Nephron (organoid): ENCODE data around the gene TUBB1.

Experiments used
- H3K27ac Mint-ChIP-seq, 3 experiments: 2 replicates each; pipeline ENCODE4 v1.8.0; 2020; ENCODE audit warnings: mixed read lengths in 3 of 3, mild to moderate bottlenecking in 2 of 3, moderate library complexity in 1 of 3
- H3K27me3 Mint-ChIP-seq: 2 replicates; pipeline ENCODE4 v1.8.0; 2021; ENCODE audit warnings: low read depth, mild to moderate bottlenecking, moderate library complexity, mixed read lengths
- H3K36me3 Mint-ChIP-seq: 2 replicates; pipeline ENCODE4 v1.8.0; 2020; ENCODE audit warnings: low read depth, mixed read lengths
- H3K4me1 Mint-ChIP-seq: 2 replicates; pipeline ENCODE4 v1.8.0; 2020; ENCODE audit warnings: mixed read lengths
- H3K4me3 Mint-ChIP-seq, 3 experiments: 2 replicates each; pipeline ENCODE4 v1.8.0; 2020; ENCODE audit warnings: mild to moderate bottlenecking in 3 of 3, mixed read lengths in 3 of 3, moderate library complexity in 2 of 3
- H3K9me3 Mint-ChIP-seq: 2 replicates; pipeline ENCODE4 v1.8.0; 2020; ENCODE audit warnings: mixed read lengths
- TF ChIP-seq, protein P1 (sequence below), 3 experiments: fragments of 200-600 bp; sonication (generic); IDR thresholded peaks; one replicate each; pipeline ENCODE4 v1.5.0; 2021; ENCODE audit warnings: antibody characterized with exemption in 3 of 3; ENCODE audit not compliant: unreplicated experiment in 3 of 3

TUBB1 gene

DNA sequence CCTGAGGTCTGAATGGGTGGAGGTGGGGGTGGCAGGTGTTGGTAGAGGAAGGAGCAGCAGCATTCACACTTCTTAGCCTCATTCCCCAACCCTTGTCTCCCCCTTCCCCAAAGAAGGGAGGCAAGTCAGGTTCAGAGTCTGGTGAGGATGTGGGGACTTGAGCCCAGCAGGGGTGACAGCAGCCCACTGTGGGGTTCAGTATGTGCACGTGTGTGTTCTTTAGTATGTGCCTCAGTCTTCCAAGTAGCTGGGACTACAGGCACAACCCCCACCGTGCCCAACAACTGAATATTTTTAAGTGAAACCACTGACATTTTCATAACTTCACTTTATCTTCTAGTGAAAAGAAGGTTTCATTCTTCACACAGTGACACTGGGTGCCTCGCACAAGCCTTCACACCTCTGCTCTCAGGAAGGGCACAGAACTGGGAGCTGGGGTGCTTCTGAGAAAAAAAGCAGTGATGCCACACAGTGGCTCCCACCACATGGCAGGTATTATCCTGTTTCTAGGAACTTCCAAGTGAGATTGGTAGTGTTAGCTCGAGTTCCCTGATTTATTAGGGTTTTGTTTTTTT lies 56.8 kb downstream of the TUBB1 start:
- H3K9me3 Mint-ChIP-seq: no peaks in the 10 kb centered on the region

More for the DNA sequence above, 56.8 kb downstream of the TUBB1 start:
- no peaks in the 10 kb centered on the region for H3K4me1 Mint-ChIP-seq
- TF ChIP-seq, protein P1, sequence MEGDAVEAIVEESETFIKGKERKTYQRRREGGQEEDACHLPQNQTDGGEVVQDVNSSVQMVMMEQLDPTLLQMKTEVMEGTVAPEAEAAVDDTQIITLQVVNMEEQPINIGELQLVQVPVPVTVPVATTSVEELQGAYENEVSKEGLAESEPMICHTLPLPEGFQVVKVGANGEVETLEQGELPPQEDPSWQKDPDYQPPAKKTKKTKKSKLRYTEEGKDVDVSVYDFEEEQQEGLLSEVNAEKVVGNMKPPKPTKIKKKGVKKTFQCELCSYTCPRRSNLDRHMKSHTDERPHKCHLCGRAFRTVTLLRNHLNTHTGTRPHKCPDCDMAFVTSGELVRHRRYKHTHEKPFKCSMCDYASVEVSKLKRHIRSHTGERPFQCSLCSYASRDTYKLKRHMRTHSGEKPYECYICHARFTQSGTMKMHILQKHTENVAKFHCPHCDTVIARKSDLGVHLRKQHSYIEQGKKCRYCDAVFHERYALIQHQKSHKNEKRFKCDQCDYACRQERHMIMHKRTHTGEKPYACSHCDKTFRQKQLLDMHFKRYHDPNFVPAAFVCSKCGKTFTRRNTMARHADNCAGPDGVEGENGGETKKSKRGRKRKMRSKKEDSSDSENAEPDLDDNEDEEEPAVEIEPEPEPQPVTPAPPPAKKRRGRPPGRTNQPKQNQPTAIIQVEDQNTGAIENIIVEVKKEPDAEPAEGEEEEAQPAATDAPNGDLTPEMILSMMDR (IDR thresholded peaks at IDR 0.05; ENCODE audit: unreplicated experiment in 3 of 3): no peak
- no peak overlapping the region for H3K4me3 Mint-ChIP-seq
- H3K27me3 Mint-ChIP-seq: peaks cover 33% of the 10 kb centered on the region
- H3K27ac Mint-ChIP-seq: no peak overlapping the region
- H3K36me3 Mint-ChIP-seq: no peaks in the 10 kb centered on the region
